Mucosa of descending colon (tissue), 3 donors: ENCODE measurements around the gene TMTC1. TPM values are rescaled to one million over a fixed set of nuclear protein-coding genes. Genes with fewer than 3 reads are reported as not detected.

Source experiments
- ATAC-seq: fragments of 200-7000 bp; cut with Tn5 transposase; one replicate; pipeline ENCODE4 v1.9.1; 2020; ENCODE audit warnings: mild to moderate bottlenecking, moderate library complexity
- DNase-seq, 3 donors: peaks; one replicate each; pipeline ENCODE4 v3.0.0-alpha.2; 2020
- H3K36me3 ChIP-seq: fragments of 200-600 bp; one replicate; pipeline ENCODE4 v1.8.0; 2021; ENCODE audit warnings: low read depth, mild to moderate bottlenecking
- H3K4me1 ChIP-seq: fragments of 200-600 bp; one replicate; pipeline ENCODE4 v1.8.0; 2021; ENCODE audit warnings: low read depth, mild to moderate bottlenecking
- H3K4me3 ChIP-seq: fragments of 200-600 bp; one replicate; pipeline ENCODE4 v1.8.0; 2021; ENCODE audit warnings: mild to moderate bottlenecking
- H3K9me3 ChIP-seq: fragments of 200-600 bp; one replicate; pipeline ENCODE4 v1.8.0; 2021; ENCODE audit warnings: mild to moderate bottlenecking
- CTCF ChIP-seq: fragments of 200-600 bp; IDR thresholded peaks from one replicate; pipeline ENCODE4 v1.8.0; 2022; ENCODE audit warnings: antibody characterized with exemption, mild to moderate bottlenecking
- intact Hi-C, 2 donors: fragments of 100-400 bp; cut with DNase I in 1 of 2; cut with micrococcal nuclease in 1 of 2; formaldehyde crosslinking; loops; one replicate each; pipeline versions ENCODE4 v1.11.0 to v1.11.1; 2022; cut with DNase I, micrococcal nuclease
- total RNA-seq, 3 donors: library from RNA; stranded (reverse); fragmentation: NEBNext Ultra II Directional in 2 of 3; extraction: Animal tissue kit (Norgen Biotek cat#: 25700) in 2 of 3; gene quantifications; one replicate each; pipeline versions ENCODE4 v1.2.1 to v1.2.4, GENCODE V29; 2021 to 2023
- donor health status: DM: no; HTN: no; CAD: no; lungs with moderate emphysema.
- donor health status: DM: no; HTN: no; CAD: no.
- donor health status: DM: no; HTN: yes; CAD: no.

The TMTC1 gene
- total RNA-seq, 3 donors from 2014 or later: 2.5 to 49.1 (median 10.5) TPM

- Histone ChIP-seq H3K4me3 (no peak overlapping the region), H3K4me1 (no peaks in the 10 kb centered on the region), H3K9me3 (no peaks in the 10 kb centered on the region), H3K36me3 (no peaks in the 10 kb centered on the region)
- intact Hi-C loops: no loop called here
- ATAC-seq: no peak
- TF ChIP-seq CTCF: no peak
- no peak for DNase-seq
These were observed 41.1 kb downstream of the TMTC1 start for GRCh38 chr12:29742646-29743045.

GRCh38 chr12:29741342-29742241, 42.1 kb downstream of the TMTC1 start:
- no peaks in the 10 kb centered on the region for H3K9me3 ChIP-seq
- no peaks in the 10 kb centered on the region for H3K36me3 ChIP-seq
- H3K4me1 ChIP-seq: no peaks in the 10 kb centered on the region
- no peak for ATAC-seq
- intact Hi-C loops: no loop called here
- no peak for DNase-seq
- TF ChIP-seq CTCF: no peak
- no peak overlapping the region for H3K4me3 ChIP-seq

- no peak overlapping the region for H3K4me3 ChIP-seq
- no peak for TF ChIP-seq CTCF
- no peak for DNase-seq
- no peaks in the 10 kb centered on the region for H3K36me3 ChIP-seq
- ATAC-seq: no peak
- H3K9me3 ChIP-seq: no peaks in the 10 kb centered on the region
- no peaks in the 10 kb centered on the region for H3K4me1 ChIP-seq
- intact Hi-C loops: no loop called here
These were observed 44.3 kb downstream of the TMTC1 start for GRCh38 chr12:29739279-29739991.

GRCh38 chr12:29738365-29738764, 45.4 kb downstream of the TMTC1 start:
- H3K9me3 ChIP-seq: no peaks in the 10 kb centered on the region
- intact Hi-C loops: no loop called here
- no peak for ATAC-seq
- H3K4me1 ChIP-seq: no peaks in the 10 kb centered on the region
- H3K36me3 ChIP-seq: no peaks in the 10 kb centered on the region
- no peak for TF ChIP-seq CTCF
- DNase-seq: no peak
- H3K4me3 ChIP-seq: no peak overlapping the region

- Histone ChIP-seq H3K36me3 (no peaks in the 10 kb centered on the region), H3K4me1 (no peaks in the 10 kb centered on the region), H3K9me3 (no peaks in the 10 kb centered on the region), H3K4me3 (no peak overlapping the region)
- no peak for ATAC-seq
- TF ChIP-seq CTCF: no peak
- DNase-seq: no peak
- intact Hi-C loops: no loop called here
These were observed 46.1 kb downstream of the TMTC1 start for GRCh38 chr12:29737644-29738043.
